Thyroid gland (tissue), 4 donors: ENCODE results near the gene FRMD4A.

ENCODE experiments used
- CTCF ChIP-seq, 6 experiments: fragments of 200-600 bp in 3 of 6; fragments of 450-650 bp in 3 of 6; sonication (generic) in 3 of 6; IDR thresholded peaks; one replicate each; pipeline ENCODE4 v1.5.1; 2016 to 2019; ENCODE audit warnings: antibody characterized with exemption in 6 of 6, mild to moderate bottlenecking in 2 of 6, inconsistent platforms in 1 of 6, moderate library complexity in 1 of 6
- POLR2A ChIP-seq, 2 donors: fragments of 450-650 bp; IDR thresholded peaks; one replicate each; pipeline ENCODE4 v1.6.1; 2017; ENCODE audit warnings: antibody characterized with exemption in 2 of 2, mild to moderate bottlenecking in 2 of 2, moderate library complexity in 1 of 2

GRCh38 chr10:14205233-14205632 is 125.5 kb downstream of the FRMD4A start:
- TF ChIP-seq CTCF (IDR thresholded peaks at IDR 0.05) (no peak), POLR2A (IDR thresholded peaks at IDR 0.05) (no peak)
